K562 (cell line): ENCODE measurements around the gene ZNF584. TPM values are rescaled to one million over a fixed set of nuclear protein-coding genes. Genes with fewer than 3 reads are reported as not detected.
A peak's percentile ranks its signal among the peaks of the same experiment; 100 is the strongest.

ENCODE experiments used
- ARID4B ChIP-seq: sonication (generic); formaldehyde crosslinking; IDR thresholded peaks from 2 replicates; pipeline ENCODE4 v1.8.0; 2022; ENCODE audit warnings: mild to moderate bottlenecking, missing genetic modification reagents
- ASH1L ChIP-seq: fragments of 450-650 bp; IDR thresholded peaks from 2 replicates; pipeline ENCODE4 v1.6.1; 2018; ENCODE audit warnings: borderline replicate concordance, mild to moderate bottlenecking, low read depth; ENCODE audit not compliant: partially characterized antibody
- ATF7 ChIP-seq: fragments of 450-650 bp; IDR thresholded peaks from 2 replicates; pipeline ENCODE4 v1.7.1; 2014; ENCODE audit warnings: mild to moderate bottlenecking, moderate library complexity
- BRD4 ChIP-seq: fragments of 200-600 bp; sonication (generic); IDR thresholded peaks from 2 replicates; pipeline ENCODE4 v1.6.1; 2017; ENCODE audit warnings: inconsistent platforms
- LCOR ChIP-seq: sonication (generic); formaldehyde crosslinking; IDR thresholded peaks from 2 replicates; pipeline ENCODE4 v1.8.0; 2022; ENCODE audit warnings: mild to moderate bottlenecking, missing genetic modification reagents
- MTA3 ChIP-seq: fragments of 450-650 bp; formaldehyde crosslinking; IDR thresholded peaks from 2 replicates; pipeline ENCODE4 v1.6.1; 2017; ENCODE audit warnings: mild to moderate bottlenecking, borderline replicate concordance
- POU5F1 ChIP-seq: fragments of 150-350 bp; IDR thresholded peaks from 2 replicates; pipeline ENCODE4 v1.6.1; 2014; ENCODE audit warnings: borderline replicate concordance, low read length, low read depth, mild to moderate bottlenecking; ENCODE audit not compliant: partially characterized antibody
- SMC3 ChIP-seq: conservative IDR thresholded peaks from 2 replicates; pipeline ENCODE4 v1.6.1; 2011; ENCODE audit warnings: low read depth, low read length, improper control_type of control experiment; ENCODE audit not compliant: insufficient read depth
- SRSF3 ChIP-seq: fragments of 200-400 bp; formaldehyde crosslinking; IDR thresholded peaks from 2 replicates; pipeline ENCODE4 v1.6.1; 2016; ENCODE audit warnings: mild to moderate bottlenecking, low read length, moderate library complexity; ENCODE audit not compliant: insufficient read depth
- TFAP4 ChIP-seq: sonication (generic); formaldehyde crosslinking; IDR thresholded peaks from 2 replicates; pipeline ENCODE4 v1.8.0; 2022; ENCODE audit warnings: missing genetic modification reagents, mild to moderate bottlenecking, moderate library complexity, borderline replicate concordance
- TGIF2 ChIP-seq: sonication (generic); formaldehyde crosslinking; IDR thresholded peaks from 2 replicates; pipeline ENCODE4 v1.8.1; 2022; ENCODE audit warnings: mild to moderate bottlenecking, missing genetic modification reagents, moderate library complexity
- THRB ChIP-seq: fragments of 450-650 bp; formaldehyde crosslinking; conservative IDR thresholded peaks from 2 replicates; pipeline ENCODE4 v1.4.0; 2022; ENCODE audit warnings: mild to moderate bottlenecking, missing genetic modification characterization
- USF1 ChIP-seq: sonication (generic); formaldehyde crosslinking; IDR thresholded peaks from 2 replicates; pipeline ENCODE4 v1.9.0; 2022; ENCODE audit warnings: mild to moderate bottlenecking, missing genetic modification reagents
- YY1 ChIP-seq, 3 experiments: IDR thresholded peaks; 2 replicates each; pipeline ENCODE4 v1.6.1; 2011; ENCODE audit warnings: low read length in 2 of 3, mild to moderate bottlenecking in 2 of 3, moderate library complexity in 2 of 3, borderline replicate concordance in 1 of 3, control low read depth in 1 of 3, low read depth in 1 of 3; ENCODE audit not compliant: insufficient read depth in 3 of 3, insufficient replicate concordance in 2 of 3, control insufficient read depth in 1 of 3, insufficient read length in 1 of 3; ENCODE audit errors: extremely low read depth in 1 of 3
- ZFP36 ChIP-seq: fragments of 150-350 bp; IDR thresholded peaks from 2 replicates; pipeline ENCODE4 v1.6.1; 2018; ENCODE audit warnings: low read length, low read depth; ENCODE audit not compliant: partially characterized antibody
- ZNF511 ChIP-seq: sonication (generic); formaldehyde crosslinking; IDR thresholded peaks from 2 replicates; pipeline ENCODE4 v1.8.0; 2022; ENCODE audit warnings: mild to moderate bottlenecking, missing genetic modification reagents
- ZNF586 ChIP-seq: fragments of 450-650 bp; formaldehyde crosslinking; conservative IDR thresholded peaks from 2 replicates; pipeline ENCODE4 v1.4.0; 2020; ENCODE audit warnings: mild to moderate bottlenecking, moderate library complexity
- polyA plus RNA-seq, 8 experiments: library from polyadenylated mRNA; depleted of rRNA in 4 of 8; stranded (reverse) in 5 of 8; unstranded in 3 of 8; fragments of >200 nt; fragmentation: Nextera tagmentation in 2 of 8; fragmentation: Illumina TruSeq in 1 of 8; extraction: Ambion mirVana in 2 of 8; extraction: Trizol in 1 of 8; gene quantifications; 2 replicates each; pipeline versions ENCODE4 v1.2.1 to v1.2.3, GENCODE V29; 2011 to 2014; ENCODE audit warnings: inconsistent platforms in 1 of 8, missing spikeins in 1 of 8
- total RNA-seq, 7 experiments: library from RNA; depleted of rRNA in 6 of 7; stranded (reverse); fragments of >200 nt in 6 of 7; fragmentation: Illumina TruSeq in 2 of 7; extraction: Trizol in 2 of 7; gene quantifications; 2 replicates each; pipeline versions ENCODE4 v1.2.1 to v1.2.3, GENCODE V29; 2011 to 2021; ENCODE audit warnings: low replicate concordance in 1 of 7

Gene ZNF584
- total and polyA plus RNA-seq, 9 of the 15 experiments (the other 6 are each of a cell fraction or from before 2014, with no cell fraction given) = 5.8 to 43.4 (median 24.6) TPM

- TF ChIP-seq MTA3 (peak; percentile 98), YY1 (IDR thresholded peaks at IDR 0.05; ENCODE audit: borderline replicate concordance in 1 of 3, control insufficient read depth in 1 of 3, extremely low read depth in 1 of 3, insufficient read depth in 3 of 3, insufficient read length in 1 of 3, insufficient replicate concordance in 2 of 3, low read depth in 1 of 3, low read length in 2 of 3) (peak in 2 of 3 experiments; percentile 25 to 45), SMC3 (0 out of 2 replicates have a peak, but pooled peaks have one; percentile 4), ASH1L (peak; percentile 54), BRD4 (peak; percentile 97), ZNF586 (CRISPR knock-in tag) (no peak), TGIF2 (CRISPR knock-in tag) (no peak), USF1 (CRISPR knock-in tag) (peak; percentile 77), THRB (CRISPR knock-in tag) (no peak), POU5F1 (peak; percentile 10), ARID4B (peak; percentile 47; the same call in 1 of the 2 replicates), SRSF3 (peak; percentile 62; the same call in 1 of the 2 replicates), LCOR (CRISPR knock-in tag) (peak; percentile 83), TFAP4 (CRISPR knock-in tag) (peak; percentile 71), ATF7 (peak; percentile 73), ZFP36 (no peak), ZNF511 (CRISPR knock-in tag) (peak; percentile 91)
Measured at GRCh38 chr19:58386576-58387337, 21.7 kb upstream of the ZNF584 start, which contains the start of gene RPS5 (continued).
